Measurements from ENCODE around the gene ACER3. TPM values are rescaled to one million over a fixed set of nuclear protein-coding genes. Genes with fewer than 3 reads are reported as not detected.
"Not testable (repeated sequence)": the region's sequence is repeated elsewhere in the genome, so short reads cannot be mapped to it uniquely, and the experiment has no call there.

Gene ACER3
- total RNA-seq, 4 donors from 2014 or later = 11.5 to 29.3 (median 17.9) TPM

- Histone ChIP-seq H3K36me3 (no peaks in the 10 kb centered on the region), H3K4me3 (replicated peaks in 1 of 3) (no peak overlapping the region), H3K27me3 (no peaks in the 10 kb centered on the region), H3K27ac (no peak overlapping the region), H3K9me3 (no peaks in the 10 kb centered on the region), H3K4me1 (no peaks in the 10 kb centered on the region)
- no peak for DNase-seq
- TF ChIP-seq CTCF (IDR thresholded peaks at IDR 0.05) = no peak
- TF ChIP-seq POLR2A (IDR thresholded peaks at IDR 0.05) = no peak
- intact Hi-C loops (cut with DNase I) = no loop called here
- WGBS, 2 donors = 98 to 100% methylated on average over 2 of the region's 2 CpGs
Observed at GRCh38 chr11:77014669-77015068, 154.0 kb downstream of the ACER3 start.

DNA sequence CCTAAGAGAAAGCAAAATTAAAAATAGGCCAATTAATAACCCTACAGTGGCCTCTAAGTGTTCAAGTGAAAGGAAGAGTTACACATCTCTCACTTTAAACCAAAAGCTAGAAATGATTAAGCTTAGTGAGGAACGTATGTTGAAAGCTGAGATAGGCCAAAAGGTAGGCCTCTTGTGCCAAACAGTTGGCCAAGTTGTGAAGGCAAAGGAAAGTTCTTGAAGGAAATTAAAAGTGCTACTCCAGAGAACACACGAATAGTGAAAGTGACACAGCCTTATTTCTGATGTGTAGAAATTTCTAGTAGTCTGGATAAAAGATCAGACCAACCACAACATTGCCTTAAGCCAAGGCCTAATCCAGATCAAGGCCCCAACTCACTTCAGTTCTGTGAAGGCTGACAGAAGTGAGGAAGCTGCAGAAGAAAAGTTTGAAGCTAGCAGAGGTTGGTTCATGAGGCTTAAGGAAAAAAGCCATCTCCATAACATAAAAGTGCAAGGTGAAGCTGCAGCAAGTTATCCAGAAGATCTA lies 157.7 kb downstream of the ACER3 start:
- H3K27ac ChIP-seq; H3K4me3 ChIP-seq (replicated peaks in 1 of 3); H3K36me3 ChIP-seq; H3K27me3 ChIP-seq; DNase-seq; H3K9me3 ChIP-seq; H3K4me1 ChIP-seq; intact Hi-C loops (cut with DNase I): not testable (repeated sequence)
- WGBS, 2 donors = 90 to 91% methylated on average over 2 of the region's 2 CpGs

- H3K9me3 ChIP-seq = no peaks in the 10 kb centered on the region
- DNase-seq = no peak
- H3K36me3 ChIP-seq = no peaks in the 10 kb centered on the region
- no peaks in the 10 kb centered on the region for H3K4me1 ChIP-seq
- no peak for TF ChIP-seq CTCF (IDR thresholded peaks at IDR 0.05)
- no peak for TF ChIP-seq POLR2A (IDR thresholded peaks at IDR 0.05)
- no peak overlapping the region for H3K27ac ChIP-seq
- intact Hi-C loops (cut with DNase I) = no loop called here
- 87 to 89% methylated on average over 2 of the region's 2 CpGs for WGBS, 2 donors
- H3K27me3 ChIP-seq = no peaks in the 10 kb centered on the region
- H3K4me3 ChIP-seq (replicated peaks in 1 of 3) = no peak overlapping the region
Observed at GRCh38 chr11:77019976-77020595, 159.4 kb downstream of the ACER3 start.

DNA sequence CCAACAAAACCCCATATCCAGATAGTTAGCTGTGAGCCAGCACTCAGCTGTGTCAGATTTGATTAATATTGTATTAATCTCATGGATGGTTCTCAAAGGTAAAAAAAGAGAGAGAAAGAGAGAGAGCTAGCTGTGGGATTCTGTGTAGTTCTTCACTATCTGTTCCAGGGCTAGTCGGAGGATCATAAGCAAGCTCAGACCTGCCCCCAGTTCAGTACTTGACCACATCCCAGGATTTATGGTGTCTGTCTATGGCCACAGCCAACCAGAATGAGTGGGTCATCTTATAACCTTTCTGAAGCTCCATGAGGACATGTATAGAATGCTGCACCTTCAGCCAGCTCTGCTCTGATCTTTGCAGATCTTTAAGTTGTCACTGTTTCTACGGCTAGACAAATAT lies 160.0 kb downstream of the ACER3 start:
- TF ChIP-seq POLR2A (IDR thresholded peaks at IDR 0.05) = no peak
- TF ChIP-seq CTCF (IDR thresholded peaks at IDR 0.05) = no peak
- H3K36me3 ChIP-seq = no peaks in the 10 kb centered on the region
- H3K4me3 ChIP-seq (replicated peaks in 1 of 3) = no peak overlapping the region
- WGBS, 2 donors = 97 to 98% methylated on average over 2 of the region's 2 CpGs
- H3K27me3 ChIP-seq = no peaks in the 10 kb centered on the region
- H3K27ac ChIP-seq = no peak overlapping the region
- intact Hi-C loops (cut with DNase I) = no loop called here
- H3K9me3 ChIP-seq = no peaks in the 10 kb centered on the region
- no peak for DNase-seq
- H3K4me1 ChIP-seq = no peaks in the 10 kb centered on the region

- TF ChIP-seq POLR2A (IDR thresholded peaks at IDR 0.05) (no peak), CTCF (IDR thresholded peaks at IDR 0.05) (no peak)
- H3K4me1 ChIP-seq = no peaks in the 10 kb centered on the region
- no peaks in the 10 kb centered on the region for H3K27me3 ChIP-seq
- H3K4me3 ChIP-seq (replicated peaks in 1 of 3) = no peak overlapping the region
- DNase-seq = no peak
- no peaks in the 10 kb centered on the region for H3K36me3 ChIP-seq
- intact Hi-C loops (cut with DNase I) = no loop called here
- no peaks in the 10 kb centered on the region for H3K9me3 ChIP-seq
- H3K27ac ChIP-seq = no peak overlapping the region
Observed at GRCh38 chr11:77024745-77025144, 164.0 kb downstream of the ACER3 start.

Data from thyroid gland (tissue), 4 donors.